SK-N-MC (cell line): Measurements from ENCODE around the gene COQ5.

Source experiments
- EZH2 ChIP-seq: fragments of 200-600 bp; sonication (generic); IDR thresholded peaks from one replicate; pipeline ENCODE4 v1.6.1; 2017; ENCODE audit warnings: antibody characterized with exemption
- POLR2AphosphoS5 ChIP-seq: IDR thresholded peaks from 2 replicates; pipeline ENCODE4 v1.6.1; 2012; ENCODE audit warnings: mild to moderate bottlenecking, low read depth, low read length, borderline replicate concordance

- TF ChIP-seq POLR2AphosphoS5 = no peak
- TF ChIP-seq EZH2 = no peak
Measured at GRCh38 chr12:120529641-120530417, 871 bp upstream of the COQ5 start.
